ENCODE measurements around the gene CAPN9. TPM values are rescaled to one million over a fixed set of nuclear protein-coding genes. Genes with fewer than 3 reads are reported as not detected.

The CAPN9 gene
- total RNA-seq, 4 donors from 2014 or later, result not detected

GRCh38 chr1:230704830-230705229 is 42.4 kb upstream of the CAPN9 start:
- no peaks in the 10 kb centered on the region for H3K4me1 ChIP-seq
- no peaks in the 10 kb centered on the region for H3K36me3 ChIP-seq
- no peak for DNase-seq
- no peaks in the 10 kb centered on the region for H3K9me3 ChIP-seq
- intact Hi-C loops (cut with DNase I), result no loop called here
- no peaks in the 10 kb centered on the region for H3K27me3 ChIP-seq
- no peak overlapping the region for H3K4me3 ChIP-seq (replicated peaks in 1 of 3)
- 95 to 97% methylated on average over 7 of the region's 7 CpGs for WGBS, 2 donors
- no peak overlapping the region for H3K27ac ChIP-seq
- no peak for TF ChIP-seq POLR2A (IDR thresholded peaks at IDR 0.05)
- TF ChIP-seq CTCF (IDR thresholded peaks at IDR 0.05), result no peak

DNA sequence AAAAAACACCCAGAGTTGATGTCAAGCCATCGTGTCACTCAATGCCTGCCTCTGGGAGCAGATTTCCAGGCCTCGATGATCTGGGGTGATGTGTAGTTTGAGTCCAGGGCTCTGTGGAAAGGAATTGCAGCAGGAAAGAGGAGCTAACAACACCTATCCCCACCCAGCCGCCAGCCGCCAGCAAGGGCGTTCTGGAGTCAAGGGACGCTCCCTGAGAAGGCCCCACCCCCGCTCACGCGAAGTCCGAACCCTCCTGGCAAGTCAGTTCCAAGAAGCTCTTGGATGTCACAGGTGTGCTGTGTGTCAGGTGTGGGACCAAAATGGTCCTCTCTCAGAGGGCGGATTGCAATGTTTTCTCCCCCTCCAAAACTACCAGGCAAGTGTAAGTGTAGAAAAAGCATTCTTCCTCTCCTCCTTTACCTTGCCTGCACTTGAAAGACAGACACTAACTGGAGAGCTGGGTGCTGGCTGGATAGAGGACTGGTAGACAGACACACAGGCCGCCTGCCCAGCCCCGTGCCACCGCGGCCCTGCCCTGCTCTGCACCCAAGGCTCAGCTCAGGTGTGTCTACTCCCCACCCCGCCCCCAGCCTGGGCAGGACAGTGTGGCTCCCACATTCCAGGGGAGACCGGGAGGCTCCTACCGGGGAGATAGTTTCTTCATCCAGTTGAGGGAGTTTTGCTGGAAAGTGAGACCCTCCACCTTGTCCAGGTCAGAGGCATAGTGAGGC is 41.7 kb upstream of the CAPN9 start:
- 82 to 87% methylated on average over 17 to 18 of the region's 18 CpGs for WGBS, 2 donors
- H3K36me3 ChIP-seq, result no peaks in the 10 kb centered on the region
- TF ChIP-seq POLR2A (IDR thresholded peaks at IDR 0.05), result no peak
- no peak for TF ChIP-seq CTCF (IDR thresholded peaks at IDR 0.05)
- DNase-seq, result no peak
- H3K9me3 ChIP-seq, result no peaks in the 10 kb centered on the region
- no peaks in the 10 kb centered on the region for H3K4me1 ChIP-seq
- intact Hi-C loops (cut with DNase I), result no loop called here
- H3K4me3 ChIP-seq (replicated peaks in 1 of 3), result no peak overlapping the region
- H3K27ac ChIP-seq, result no peak overlapping the region
- H3K27me3 ChIP-seq, result no peaks in the 10 kb centered on the region

GRCh38 chr1:230706020-230706699 is 41.0 kb upstream of the CAPN9 start:
- Histone ChIP-seq H3K9me3 (no peaks in the 10 kb centered on the region), H3K27ac (no peak overlapping the region), H3K27me3 (no peaks in the 10 kb centered on the region), H3K36me3 (no peaks in the 10 kb centered on the region), H3K4me3 (replicated peaks in 1 of 3) (no peak overlapping the region), H3K4me1 (no peaks in the 10 kb centered on the region)
- WGBS, 2 donors, result 77 to 84% methylated on average over 9 of the region's 9 CpGs
- TF ChIP-seq POLR2A (IDR thresholded peaks at IDR 0.05) (no peak), CTCF (IDR thresholded peaks at IDR 0.05) (no peak)
- no peak for DNase-seq
- intact Hi-C loops (cut with DNase I), result no loop called here

DNA sequence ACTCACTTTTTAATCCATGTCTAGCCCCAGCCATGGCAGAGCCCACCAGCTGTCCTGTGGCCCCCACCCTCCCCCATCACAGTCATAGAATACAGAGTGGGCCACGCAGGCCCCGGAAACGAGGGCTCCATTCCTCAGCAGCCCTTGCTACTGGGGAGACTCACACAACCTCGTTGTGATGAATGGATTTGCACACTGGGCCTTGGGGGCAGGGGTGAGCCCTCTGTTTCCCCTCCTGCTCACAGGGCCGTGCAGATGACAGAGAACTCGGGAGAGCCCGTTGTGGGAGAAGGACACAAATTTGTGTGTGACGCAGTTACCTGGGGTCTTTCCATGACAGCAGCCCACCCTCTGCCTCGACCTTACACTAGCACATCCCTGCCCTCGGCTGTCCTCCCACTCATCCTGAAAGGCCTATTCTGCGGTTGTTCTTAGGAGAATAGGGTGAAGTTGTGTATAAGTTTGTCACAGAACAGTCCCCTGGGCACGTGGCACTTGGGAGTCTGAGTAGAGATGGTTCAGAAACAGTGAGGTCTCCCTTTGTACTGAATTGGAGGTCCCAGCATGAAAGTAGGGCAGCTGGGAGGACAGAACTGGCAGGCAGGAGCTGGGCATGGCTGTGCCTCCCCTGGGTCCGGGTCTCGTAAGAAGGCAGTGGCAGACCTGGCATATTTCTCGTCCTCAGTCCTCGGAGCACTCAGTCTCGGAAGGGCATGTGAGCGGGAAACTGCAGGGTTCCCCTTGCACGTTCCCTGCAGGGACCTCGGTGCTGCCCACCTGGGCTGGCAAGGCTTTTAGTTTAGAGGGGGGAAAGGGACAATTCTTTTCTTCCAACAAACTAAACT is 40.1 kb upstream of the CAPN9 start:
- intact Hi-C loops (cut with DNase I), result no loop called here
- H3K4me1 ChIP-seq, result no peaks in the 10 kb centered on the region
- no peaks in the 10 kb centered on the region for H3K9me3 ChIP-seq
- TF ChIP-seq CTCF (IDR thresholded peaks at IDR 0.05) (no peak), POLR2A (IDR thresholded peaks at IDR 0.05) (no peak)
- no peaks in the 10 kb centered on the region for H3K36me3 ChIP-seq
- WGBS, 2 donors, result 87 to 90% methylated on average over 20 of the region's 20 CpGs
- H3K4me3 ChIP-seq (replicated peaks in 1 of 3), result no peak overlapping the region
- no peaks in the 10 kb centered on the region for H3K27me3 ChIP-seq
- no peak for DNase-seq
- H3K27ac ChIP-seq, result no peak overlapping the region

Measured in thyroid gland (tissue), 4 donors.